HepG2 (cell line): ENCODE measurements around the gene HPS6. TPM values are rescaled to one million over a fixed set of nuclear protein-coding genes. Genes with fewer than 3 reads are reported as not detected.

Experiments used
- ATAC-seq: fragments of 200-7000 bp; cut with Tn5 transposase; 3 replicates; pipeline ENCODE4 v1.9.1; 2020; ENCODE audit warnings: mild to moderate bottlenecking, moderate library complexity
- BruUV-seq: library from RNA; stranded (reverse); fragments of 400-500 nt; replicated peaks from 2 replicates; lab custom pipeline; 2021; lab: Mats Ljungman, UMichigan
- CTCF ChIA-PET: fragments of 300-600 bp; formaldehyde crosslinking; extraction: SDS; loops from one replicate; lab custom pipeline; 2021; ENCODE audit warnings: low total read pairs, inconsistent platforms, low intra/inter-chr PET ratio; lab: Yijun Ruan, JAX
- POLR2A ChIA-PET: fragments of 350-600 bp; sonication (Branson Sonifier 250); formaldehyde crosslinking; loops from one replicate; lab custom pipeline; 2020; ENCODE audit warnings: antibody characterized with exemption, inconsistent platforms; lab: Yijun Ruan, JAX
- DNase-seq: peaks from one replicate; pipeline ENCODE4 v3.0.0-alpha.2; 2015; ENCODE audit warnings: low spot score
- FAIRE-seq: peaks from 3 replicates; lab custom pipeline; 2011; peaks lifted over from hg19 to GRCh38; lab: Jason Lieb, UNC
- H2AFZ ChIP-seq: one replicate; pipeline ENCODE4 v1.6.1; 2011; ENCODE audit warnings: low read length, inconsistent platforms
- H3K27ac ChIP-seq: fragments of 300-600 bp; 3 replicates; pipeline ENCODE4 v1.8.0; 2011; ENCODE audit warnings: mixed run types, mild to moderate bottlenecking, mixed read lengths, low read length, inconsistent platforms; ENCODE audit not compliant: insufficient read depth; ENCODE audit errors: extremely low read length
- H3K27me3 ChIP-seq, 2 experiments: fragments of 200-600 bp in 1 of 2; 2 replicates in 1 of 2; 3 replicates in 1 of 2; pipeline versions ENCODE4 v1.6.0 to v1.8.0; 2011; ENCODE audit warnings: low read length in 2 of 2, mild to moderate bottlenecking in 2 of 2, moderate library complexity in 2 of 2, inconsistent platforms in 1 of 2; ENCODE audit not compliant: insufficient read depth in 2 of 2, control insufficient read depth in 1 of 2
- H3K36me3 ChIP-seq, 2 experiments: fragments of 200-600 bp in 1 of 2; replicated peaks in 1 of 2; 2 replicates in 1 of 2; 3 replicates in 1 of 2; pipeline versions ENCODE4 v1.5.1 to v1.8.0; 2011; ENCODE audit warnings: low read length in 2 of 2, inconsistent platforms in 1 of 2; ENCODE audit not compliant: insufficient read depth in 2 of 2, control insufficient read depth in 1 of 2
- H3K4me1 ChIP-seq: 2 replicates; pipeline ENCODE4 v1.5.1; 2012; ENCODE audit warnings: low read length, inconsistent platforms; ENCODE audit not compliant: insufficient read depth
- H3K4me2 ChIP-seq: 2 replicates; pipeline ENCODE4 v1.6.0; 2011; ENCODE audit warnings: low read depth, low read length, inconsistent platforms
- H3K4me3 ChIP-seq, 3 experiments: fragments of 200-600 bp in 1 of 3; sonication (generic), shearing (Covaris generic) in 1 of 3; replicated peaks in 1 of 3; 2 replicates each; pipeline ENCODE4 v1.5.1; 2011 to 2016; ENCODE audit warnings: low read length in 3 of 3, inconsistent platforms in 2 of 3, low read depth in 2 of 3, mild to moderate bottlenecking in 2 of 3, control low read depth in 1 of 3, mixed read lengths in 1 of 3; ENCODE audit not compliant: insufficient read depth in 1 of 3
- H3K79me2 ChIP-seq: one replicate; pipeline ENCODE4 v1.6.1; 2011; ENCODE audit warnings: low read length, inconsistent platforms; ENCODE audit not compliant: insufficient read depth
- H3K9ac ChIP-seq: 2 replicates; pipeline ENCODE4 v1.6.0; 2011; ENCODE audit warnings: mild to moderate bottlenecking, low read depth, low read length, inconsistent platforms; ENCODE audit not compliant: insufficient read depth
- H3K9me3 ChIP-seq: 2 replicates; pipeline ENCODE4 v1.5.1; 2012; ENCODE audit warnings: mild to moderate bottlenecking, low read length
- H4K20me1 ChIP-seq: 2 replicates; pipeline ENCODE4 v1.6.0; 2011; ENCODE audit warnings: inconsistent platforms, mild to moderate bottlenecking, low read length, moderate library complexity; ENCODE audit not compliant: insufficient read depth
- FLYWCH1 ChIP-seq: sonication (generic); formaldehyde crosslinking; IDR thresholded peaks from 2 replicates; pipeline ENCODE4 v1.8.1; 2023; ENCODE audit warnings: mild to moderate bottlenecking, missing genetic modification reagents
- FOXM1 ChIP-seq: sonication (generic); formaldehyde crosslinking; IDR thresholded peaks from 2 replicates; pipeline ENCODE4 v1.5.0; 2020; ENCODE audit warnings: missing genetic modification reagents
- PHF21A ChIP-seq: sonication (generic); formaldehyde crosslinking; IDR thresholded peaks from 2 replicates; pipeline ENCODE4 v1.5.0; 2020; ENCODE audit warnings: mild to moderate bottlenecking, missing genetic modification reagents
- SRSF9 ChIP-seq: fragments of 200-400 bp; formaldehyde crosslinking; IDR thresholded peaks from 2 replicates; pipeline ENCODE4 v1.6.1; 2018; ENCODE audit warnings: borderline replicate concordance, mild to moderate bottlenecking, low read depth, low read length; ENCODE audit not compliant: insufficient read depth, poor library complexity, severe bottlenecking
- ZNF629 ChIP-seq: sonication (generic); formaldehyde crosslinking; conservative IDR thresholded peaks from 2 replicates; pipeline ENCODE4 v1.5.0; 2020; ENCODE audit warnings: missing genetic modification reagents
- ZNF639 ChIP-seq: conservative IDR thresholded peaks from 2 replicates; pipeline ENCODE4 v1.6.1; 2018; ENCODE audit warnings: missing genetic modification reagents
- in situ Hi-C: cut with HindIII; loops from 2 replicates; pipeline ENCODE4 v1.10.0; 2017; ENCODE audit warnings: low pct_unique_long_range_greater_than_20kb; ENCODE audit not compliant: extremely low pct_ligation_motif_present
- intact Hi-C: fragments of 100-400 bp; cut with micrococcal nuclease; formaldehyde crosslinking; loops from one replicate; pipeline ENCODE4 v1.10.0; 2022; ENCODE audit not compliant: unreplicated experiment
- polyA plus RNA-seq, 8 experiments: library from polyadenylated mRNA; depleted of rRNA in 3 of 8; stranded (reverse) in 7 of 8; unstranded in 1 of 8; fragments of >200 nt; fragmentation: Illumina TruSeq in 4 of 8; extraction: Trizol in 4 of 8; gene quantifications; 2 replicates each; pipeline versions ENCODE4 v1.2.1 to v1.2.3, GENCODE V29; 2011 to 2016; ENCODE audit warnings: low read depth in 4 of 8, missing spikeins in 1 of 8, mixed read lengths in 1 of 8; ENCODE audit not compliant: insufficient read depth in 1 of 8
- total RNA-seq, 5 experiments: library from RNA; depleted of rRNA; stranded (reverse); fragments of >200 nt; fragmentation: Illumina TruSeq; extraction: Trizol; gene quantifications; 2 replicates each; pipeline ENCODE4 v1.2.3, GENCODE V29; 2016; ENCODE audit warnings: low read depth in 1 of 5
- TF ChIP-seq, protein P1 (sequence below): sonication (generic); formaldehyde crosslinking; IDR thresholded peaks from 2 replicates; pipeline ENCODE4 v1.5.0; 2020; ENCODE audit warnings: mild to moderate bottlenecking, missing genetic modification reagents, borderline replicate concordance

HPS6 gene
- total and polyA plus RNA-seq, 2 of the 13 experiments (the other 11 are each of a cell fraction or from before 2014, with no cell fraction given), result 2.9 to 14.9 TPM

GRCh38 chr10:102059987-102060386 lies 5.2 kb upstream of the HPS6 start:
- Histone ChIP-seq H3K4me1 (peaks cover 22% of the 10 kb centered on the region), H3K4me2 (no peak overlapping the region), H4K20me1 (no peaks in the 10 kb centered on the region), H3K27ac (no peak overlapping the region), H3K79me2 (peaks cover 6% of the 10 kb centered on the region), H2AFZ (no peak overlapping the region), H3K27me3 (no peaks in the 10 kb centered on the region; a peak in 1 of 5 replicates), H3K36me3 (no peaks in the 10 kb centered on the region), H3K9me3 (no peaks in the 10 kb centered on the region), H3K9ac (no peak overlapping the region), H3K4me3 (no peak overlapping the region)
- ChIA-PET POLR2A (interaction anchor here (1.1 kb wide), 1 partner anchor 8 kb away, joined by 3 read pairs; no protein-coding TSS in a partner anchor), CTCF (no interaction called here)
- DNase-seq, result no peak
- intact Hi-C loops (no loop called here), in situ Hi-C loops (no loop called here)
- no peak for TF ChIP-seq ZNF639 (CRISPR knock-in tag)
- TF ChIP-seq, protein P1, sequence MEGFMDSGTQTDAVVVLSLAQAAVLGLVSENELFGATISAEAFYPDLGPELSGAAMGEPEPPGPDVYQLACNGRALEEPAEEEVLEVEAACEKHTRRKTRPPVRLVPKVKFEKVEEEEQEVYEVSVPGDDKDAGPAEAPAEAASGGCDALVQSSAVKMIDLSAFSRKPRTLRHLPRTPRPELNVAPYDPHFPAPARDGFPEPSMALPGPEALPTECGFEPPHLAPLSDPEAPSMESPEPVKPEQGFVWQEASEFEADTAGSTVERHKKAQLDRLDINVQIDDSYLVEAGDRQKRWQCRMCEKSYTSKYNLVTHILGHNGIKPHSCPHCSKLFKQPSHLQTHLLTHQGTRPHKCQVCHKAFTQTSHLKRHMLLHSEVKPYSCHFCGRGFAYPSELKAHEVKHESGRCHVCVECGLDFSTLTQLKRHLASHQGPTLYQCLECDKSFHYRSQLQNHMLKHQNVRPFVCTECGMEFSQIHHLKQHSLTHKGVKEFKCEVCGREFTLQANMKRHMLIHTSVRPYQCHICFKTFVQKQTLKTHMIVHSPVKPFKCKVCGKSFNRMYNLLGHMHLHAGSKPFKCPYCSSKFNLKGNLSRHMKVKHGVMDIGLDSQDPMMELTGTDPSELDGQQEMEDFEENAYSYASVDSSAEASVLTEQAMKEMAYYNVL, result no peak
- TF ChIP-seq SRSF9, result no peak
- no peak for TF ChIP-seq FLYWCH1 (CRISPR knock-in tag)
- peak; percentile 53; the same call in 1 of the 2 replicates for TF ChIP-seq ZNF629
- TF ChIP-seq PHF21A, result no peak
- no peak for TF ChIP-seq FOXM1 (CRISPR knock-in tag)
- no peak for FAIRE-seq
- ATAC-seq, result no peak
- no TSS peak for BruUV-seq
